DND-41 (cell line): ENCODE results near the gene TRMT13.
A peak's percentile ranks its signal among the peaks of the same experiment; 100 is the strongest.

Experiments
- ATAC-seq: fragments of 200-7000 bp; cut with Tn5 transposase; 3 replicates; pipeline ENCODE4 v1.9.1; 2021; ENCODE audit warnings: low read depth; ENCODE audit not compliant: insufficient read depth
- DNase-seq: peaks from one replicate; pipeline ENCODE4 v3.0.0-alpha.2; 2020
- H2AFZ ChIP-seq: 2 replicates; pipeline ENCODE4 v1.6.0; 2012; ENCODE audit warnings: low read depth, low read length
- H3K27ac ChIP-seq: 2 replicates; pipeline ENCODE4 v1.5.1; 2012; ENCODE audit warnings: low read length, inconsistent platforms
- H3K27me3 ChIP-seq: fragments of 200-600 bp; sonication (generic); 2 replicates; pipeline ENCODE4 v1.6.0; 2012; ENCODE audit warnings: low read length, mild to moderate bottlenecking, inconsistent platforms; ENCODE audit not compliant: insufficient read depth, poor library complexity
- H3K36me3 ChIP-seq: 2 replicates; pipeline ENCODE4 v1.5.1; 2012; ENCODE audit warnings: low read length, inconsistent platforms; ENCODE audit not compliant: insufficient read depth
- H3K4me1 ChIP-seq: 2 replicates; pipeline ENCODE4 v1.5.1; 2012; ENCODE audit warnings: mild to moderate bottlenecking, low read length; ENCODE audit not compliant: insufficient read depth
- H3K4me2 ChIP-seq: 2 replicates; pipeline ENCODE4 v1.6.0; 2012; ENCODE audit warnings: mild to moderate bottlenecking, moderate library complexity, low read length, inconsistent platforms; ENCODE audit not compliant: insufficient read depth
- H3K4me3 ChIP-seq, 2 experiments: fragments of 200-600 bp in 1 of 2; shearing (Covaris generic) in 1 of 2; 2 replicates each; pipeline ENCODE4 v1.5.1; 2012 to 2016; ENCODE audit warnings: inconsistent platforms in 2 of 2, low read length in 2 of 2, mild to moderate bottlenecking in 2 of 2, low read depth in 1 of 2, moderate library complexity in 1 of 2
- H3K79me2 ChIP-seq: 2 replicates; pipeline ENCODE4 v1.6.0; 2012; ENCODE audit warnings: low read length, inconsistent platforms; ENCODE audit not compliant: insufficient read depth
- H3K9ac ChIP-seq: 2 replicates; pipeline ENCODE4 v1.6.0; 2012; ENCODE audit warnings: low read depth, mild to moderate bottlenecking, inconsistent platforms, low read length, moderate library complexity
- H3K9me3 ChIP-seq: 2 replicates; pipeline ENCODE4 v1.5.1; 2012; ENCODE audit warnings: low read length, moderate library complexity, mild to moderate bottlenecking, inconsistent platforms; ENCODE audit not compliant: insufficient read depth, severe bottlenecking
- H4K20me1 ChIP-seq: 2 replicates; pipeline ENCODE4 v1.6.0; 2012; ENCODE audit warnings: low read length; ENCODE audit not compliant: insufficient read depth
- EZH2 ChIP-seq: IDR thresholded peaks from 3 replicates; pipeline ENCODE4 v1.6.1; 2012; ENCODE audit warnings: borderline replicate concordance, low read depth, mild to moderate bottlenecking, moderate library complexity, low read length, inconsistent platforms; ENCODE audit not compliant: severe bottlenecking
- TF ChIP-seq, protein P1 (sequence below): IDR thresholded peaks from 2 replicates; pipeline ENCODE4 v1.5.1; 2012; ENCODE audit warnings: borderline replicate concordance, low read length, moderate library complexity, mild to moderate bottlenecking; ENCODE audit not compliant: poor library complexity, severe bottlenecking; ENCODE audit errors: extremely low read depth

Gene TRMT13

DNA sequence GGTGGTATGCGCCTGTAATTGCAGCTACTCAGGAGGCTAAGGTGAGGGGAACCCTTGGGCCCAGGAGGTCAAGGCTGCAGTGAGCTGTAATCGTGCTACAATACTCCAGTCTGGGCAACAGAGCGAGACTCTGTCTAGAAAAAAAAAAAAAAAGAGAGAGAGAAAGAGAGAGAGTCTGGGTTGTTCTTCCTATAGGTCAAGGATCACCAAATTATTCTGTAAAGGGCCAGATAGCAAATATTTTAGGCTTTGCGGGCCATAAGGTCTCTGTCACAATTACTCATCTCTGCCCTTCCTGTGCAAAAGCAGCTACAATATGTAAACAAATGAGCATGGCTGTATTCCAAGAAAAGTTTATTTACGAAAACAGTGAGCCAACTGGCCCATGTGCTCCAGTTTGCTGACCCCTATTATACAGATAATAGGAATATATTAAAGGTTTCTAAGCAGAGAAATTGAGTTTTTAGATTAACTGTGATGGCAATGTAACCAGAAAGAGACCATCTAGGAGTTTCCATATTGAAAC, 2.3 kb upstream of the TRMT13 start:
- H3K4me3 ChIP-seq = peak overlapping the region in 1 of 2 experiments; percentile 13; a peak in 1 of 4 replicates
- no peak overlapping the region for H3K9ac ChIP-seq
- H3K27ac ChIP-seq = no peak overlapping the region
- peaks cover 45% of the 10 kb centered on the region for H3K4me1 ChIP-seq
- H3K36me3 ChIP-seq = peaks cover 16% of the 10 kb centered on the region
- H3K4me2 ChIP-seq = peak overlapping the region; percentile 80
- ATAC-seq (no peak), DNase-seq (no peak)
- no peaks in the 10 kb centered on the region for H3K27me3 ChIP-seq
- no peaks in the 10 kb centered on the region for H3K9me3 ChIP-seq
- TF ChIP-seq, protein P1, sequence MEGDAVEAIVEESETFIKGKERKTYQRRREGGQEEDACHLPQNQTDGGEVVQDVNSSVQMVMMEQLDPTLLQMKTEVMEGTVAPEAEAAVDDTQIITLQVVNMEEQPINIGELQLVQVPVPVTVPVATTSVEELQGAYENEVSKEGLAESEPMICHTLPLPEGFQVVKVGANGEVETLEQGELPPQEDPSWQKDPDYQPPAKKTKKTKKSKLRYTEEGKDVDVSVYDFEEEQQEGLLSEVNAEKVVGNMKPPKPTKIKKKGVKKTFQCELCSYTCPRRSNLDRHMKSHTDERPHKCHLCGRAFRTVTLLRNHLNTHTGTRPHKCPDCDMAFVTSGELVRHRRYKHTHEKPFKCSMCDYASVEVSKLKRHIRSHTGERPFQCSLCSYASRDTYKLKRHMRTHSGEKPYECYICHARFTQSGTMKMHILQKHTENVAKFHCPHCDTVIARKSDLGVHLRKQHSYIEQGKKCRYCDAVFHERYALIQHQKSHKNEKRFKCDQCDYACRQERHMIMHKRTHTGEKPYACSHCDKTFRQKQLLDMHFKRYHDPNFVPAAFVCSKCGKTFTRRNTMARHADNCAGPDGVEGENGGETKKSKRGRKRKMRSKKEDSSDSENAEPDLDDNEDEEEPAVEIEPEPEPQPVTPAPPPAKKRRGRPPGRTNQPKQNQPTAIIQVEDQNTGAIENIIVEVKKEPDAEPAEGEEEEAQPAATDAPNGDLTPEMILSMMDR = no peak
- TF ChIP-seq EZH2 = no peak
- no peak overlapping the region for H2AFZ ChIP-seq
- H4K20me1 ChIP-seq = peaks cover 2% of the 10 kb centered on the region; the same call in 1 of the 2 replicates
- H3K79me2 ChIP-seq = peaks cover 99% of the 10 kb centered on the region

DNA sequence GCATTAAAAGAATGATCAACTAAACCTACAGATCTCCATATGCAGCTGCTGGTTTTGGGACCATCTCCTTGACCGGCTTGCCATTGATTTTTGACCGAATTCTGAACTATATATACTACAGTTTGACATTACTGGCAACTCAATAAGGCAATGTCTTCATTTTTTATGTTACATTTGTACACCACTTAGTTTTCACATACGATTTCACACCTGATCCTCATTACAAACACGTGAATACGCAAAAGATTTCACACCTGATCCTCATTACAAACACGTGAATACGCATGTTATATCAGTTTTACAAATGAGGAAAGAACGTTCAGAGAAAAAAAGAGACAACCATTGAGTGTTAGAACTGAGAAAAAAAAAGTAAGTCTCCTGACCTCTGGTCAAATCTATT, 1.3 kb upstream of the TRMT13 start:
- Histone ChIP-seq H4K20me1 (no peaks in the 10 kb centered on the region; the same call in 1 of the 2 replicates), H3K9me3 (no peaks in the 10 kb centered on the region), H3K79me2 (peaks cover 93% of the 10 kb centered on the region), H3K4me2 (peak overlapping the region; percentile 80), H3K27me3 (no peaks in the 10 kb centered on the region), H3K9ac (peak overlapping the region; percentile 84), H3K27ac (peak overlapping the region; percentile 92; the same call in 1 of the 2 replicates), H3K36me3 (peaks cover 17% of the 10 kb centered on the region), H3K4me1 (peaks cover 49% of the 10 kb centered on the region), H2AFZ (no peak overlapping the region), H3K4me3 (peak overlapping the region; percentile 54 to 76)
- ATAC-seq = no peak
- no peak for TF ChIP-seq EZH2
- TF ChIP-seq, protein P1 = no peak
- DNase-seq = no peak

DNA sequence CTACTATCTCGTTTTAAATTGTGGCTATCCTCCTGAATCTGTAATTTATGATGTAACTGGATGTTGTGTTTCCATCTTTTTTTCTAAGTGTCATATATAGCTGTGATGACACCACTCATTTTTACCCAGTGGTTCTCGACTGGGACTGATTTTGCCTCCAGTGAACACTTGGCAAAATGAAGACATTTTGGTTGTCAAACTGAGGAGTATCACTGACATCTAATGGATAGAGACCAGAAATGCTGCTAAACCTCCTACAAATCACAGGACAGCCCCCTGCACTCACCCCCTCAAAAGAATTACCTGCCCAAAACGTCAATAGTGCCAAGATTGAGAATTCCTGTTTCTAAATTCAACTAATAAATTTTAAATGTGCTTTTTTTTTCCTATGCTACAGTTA, 1.9 kb downstream of the TRMT13 start:
- Histone ChIP-seq H3K36me3 (peaks cover 47% of the 10 kb centered on the region), H3K27me3 (no peaks in the 10 kb centered on the region), H4K20me1 (no peaks in the 10 kb centered on the region; the same call in 1 of the 2 replicates), H3K27ac (no peak overlapping the region), H3K79me2 (peaks cover 60% of the 10 kb centered on the region), H2AFZ (no peak overlapping the region), H3K4me1 (peaks cover 47% of the 10 kb centered on the region), H3K9ac (0 out of 2 replicates have a peak overlapping the region, but pooled peaks have one; percentile 12), H3K4me3 (peak overlapping the region in 1 of 2 experiments; percentile 76; a peak in 1 of 4 replicates), H3K9me3 (no peaks in the 10 kb centered on the region), H3K4me2 (peak overlapping the region; percentile 80)
- no peak for DNase-seq
- no peak for TF ChIP-seq EZH2
- TF ChIP-seq, protein P1 = peak; percentile 25
- ATAC-seq = no peak
